Renal cortex interstitium (tissue), 11 donors: ENCODE data around the gene EGR4. TPM values are rescaled to one million over a fixed set of nuclear protein-coding genes. Genes with fewer than 3 reads are reported as not detected.

Source experiments
- DNase-seq, 11 donors: peaks; one replicate each; pipeline ENCODE4 v3.0.0-alpha.2; 2013; ENCODE audit warnings: low read depth in 9 of 11, low spot score in 4 of 11; ENCODE audit errors: extremely low read depth in 1 of 11
- polyA plus RNA-seq, 3 donors: library from polyadenylated mRNA; unstranded; fragments of 120-200 nt; gene quantifications; one replicate each; pipeline ENCODE4 v1.2.1, GENCODE V29; 2013; ENCODE audit not compliant: insufficient read length in 3 of 3

The EGR4 gene
- polyA plus RNA-seq, 3 donors: not detected

- no peak for DNase-seq
Observed at GRCh38 chr2:73291461-73292315, 1.7 kb downstream of the EGR4 start.

DNA sequence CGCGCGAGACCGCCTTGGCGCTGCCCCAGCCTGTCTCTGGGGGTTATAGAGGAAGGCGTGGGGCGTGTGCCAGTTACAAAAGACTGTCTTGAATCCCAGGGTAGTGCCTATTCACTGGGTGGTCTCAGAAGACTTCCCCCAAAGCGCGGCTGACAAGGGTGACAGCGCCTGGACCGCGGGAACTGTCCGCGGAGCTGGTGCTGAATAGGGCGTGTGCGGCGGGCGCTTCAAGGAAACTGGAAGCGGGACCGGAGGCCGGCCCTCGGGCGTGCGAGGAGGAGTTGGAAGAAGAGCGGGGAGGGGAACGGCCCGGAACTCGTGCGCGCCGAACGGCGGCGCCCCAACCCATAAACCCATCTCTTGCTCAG is 2.3 kb downstream of the EGR4 start:
- DNase-seq: peak in 10 of 11 donors; percentile 50 to 80 (median 73)

- no peak for DNase-seq
Observed at GRCh38 chr2:73290049-73290839, 3.1 kb downstream of the EGR4 start.

GRCh38 chr2:73289304-73289703 is 4.0 kb downstream of the EGR4 start:
- no peak for DNase-seq

DNA sequence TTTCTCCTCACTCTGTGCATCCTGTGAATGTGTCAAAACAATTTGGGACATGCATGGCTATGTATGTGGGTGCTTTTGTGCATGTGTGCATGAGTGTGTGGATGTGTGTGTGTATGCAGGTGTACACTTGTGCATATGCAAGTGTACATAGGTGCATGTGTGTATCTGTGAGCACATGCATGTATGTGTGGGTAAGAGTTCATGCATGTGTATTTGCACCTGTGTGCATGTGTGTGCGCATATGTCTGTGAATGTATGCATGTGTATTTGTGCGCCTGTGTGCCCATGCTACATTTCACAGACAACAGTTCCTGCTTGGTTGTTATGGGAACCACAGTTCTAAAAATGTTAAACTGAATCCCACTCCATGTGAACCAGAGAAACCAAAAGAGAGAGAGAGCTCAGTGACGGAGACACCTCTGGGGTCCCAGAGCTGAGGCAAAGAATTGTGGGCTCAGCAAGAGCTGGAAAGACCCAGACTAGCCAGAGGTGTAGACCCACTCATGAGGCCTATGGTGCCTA is 7.2 kb downstream of the EGR4 start:
- DNase-seq: no peak

GRCh38 chr2:73285159-73285739 is 8.1 kb downstream of the EGR4 start:
- no peak for DNase-seq

- DNase-seq: no peak
Observed at GRCh38 chr2:73284296-73285158, 8.8 kb downstream of the EGR4 start, which contains the start of gene FBXO41. Gene FBXO41 (minus strand): TSS chr2:73284478. CDS start chr2:73269630, 14,848 bp downstream.

DNA sequence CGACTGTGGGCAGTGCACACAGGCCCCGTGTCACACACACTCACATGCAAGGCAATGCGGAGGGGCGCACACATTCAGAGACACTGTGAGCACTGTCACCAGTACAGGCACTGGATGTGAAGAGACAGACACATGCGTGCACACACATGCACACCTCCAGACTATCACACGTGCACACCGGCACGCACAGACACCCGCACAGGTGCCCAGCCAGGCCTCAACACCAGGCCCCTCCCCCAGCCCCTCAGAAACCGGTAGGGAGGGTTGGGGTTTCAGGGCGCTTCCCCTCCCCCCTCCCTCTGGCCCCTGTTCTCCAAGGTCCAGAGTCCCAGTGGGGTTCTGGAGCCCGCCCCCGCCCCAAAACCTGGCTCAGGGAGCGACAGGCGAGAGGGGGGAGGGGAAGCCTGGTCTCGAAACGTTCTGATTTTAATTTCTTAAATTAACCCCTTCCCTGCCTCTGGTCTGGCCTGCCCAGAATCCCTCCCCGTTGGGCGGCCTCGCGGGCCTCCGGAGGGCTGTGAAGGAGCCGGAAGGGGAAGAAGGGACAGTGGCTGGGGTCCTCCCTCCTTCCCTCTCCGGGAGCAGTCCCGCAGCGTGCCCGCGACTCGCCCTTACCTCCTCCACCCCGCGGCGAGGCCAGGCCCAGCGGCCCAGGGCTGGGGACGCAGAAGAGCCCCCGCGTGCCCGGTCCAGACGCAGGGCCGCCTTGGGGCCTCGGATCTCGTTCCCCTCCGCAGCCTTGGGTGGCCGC is 9.6 kb downstream of the EGR4 start:
- DNase-seq: no peak

DNA sequence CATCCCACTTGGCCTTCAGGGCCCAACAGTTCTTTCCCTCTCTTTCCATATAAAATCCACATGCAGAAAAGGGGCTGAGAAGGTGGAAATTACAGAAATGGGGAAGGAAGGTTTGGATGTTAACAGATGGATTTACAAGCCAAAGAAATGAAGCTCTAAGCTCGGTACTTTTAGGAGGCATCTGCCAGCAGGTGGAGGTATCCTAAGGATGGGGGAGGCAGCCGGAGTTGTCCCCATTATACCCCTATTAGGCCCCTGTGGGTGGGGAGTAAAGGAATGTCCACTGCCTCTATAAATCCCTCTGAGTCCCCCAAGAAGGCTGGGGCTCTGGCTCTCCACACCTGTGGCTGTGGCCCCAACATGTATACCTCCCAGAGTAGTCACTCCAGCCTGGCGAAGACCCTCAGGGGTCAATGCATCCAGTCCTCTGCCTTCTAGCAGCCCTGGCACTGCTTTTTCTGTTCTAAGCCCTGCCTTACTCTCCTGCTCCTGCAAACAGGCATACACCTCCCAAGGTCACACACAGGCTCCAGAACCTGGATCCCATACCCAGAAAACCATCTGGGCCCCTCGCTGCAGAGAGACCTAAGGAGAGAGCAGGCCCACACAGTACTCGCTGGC is 10.3 kb downstream of the EGR4 start:
- no peak for DNase-seq

DNA sequence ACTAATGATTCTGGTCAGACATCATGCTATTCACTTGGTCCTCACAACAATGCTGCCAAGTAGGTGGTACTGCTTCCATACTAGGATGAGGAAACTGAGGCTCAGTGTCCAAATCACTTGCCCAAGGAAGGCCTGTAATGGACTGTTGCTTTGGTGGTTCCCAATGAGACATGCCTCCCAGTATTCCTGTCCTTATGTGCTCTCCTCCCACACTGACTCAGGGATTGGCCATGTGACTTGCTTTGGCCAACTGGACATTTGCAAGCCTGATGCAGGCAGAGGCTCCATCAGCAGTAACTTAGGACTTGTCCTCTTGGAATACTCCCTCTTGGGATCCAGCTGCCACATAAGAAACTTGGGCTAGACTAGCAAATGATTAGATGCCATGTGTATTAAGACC is 12.1 kb downstream of the EGR4 start:
- no peak for DNase-seq

DNA sequence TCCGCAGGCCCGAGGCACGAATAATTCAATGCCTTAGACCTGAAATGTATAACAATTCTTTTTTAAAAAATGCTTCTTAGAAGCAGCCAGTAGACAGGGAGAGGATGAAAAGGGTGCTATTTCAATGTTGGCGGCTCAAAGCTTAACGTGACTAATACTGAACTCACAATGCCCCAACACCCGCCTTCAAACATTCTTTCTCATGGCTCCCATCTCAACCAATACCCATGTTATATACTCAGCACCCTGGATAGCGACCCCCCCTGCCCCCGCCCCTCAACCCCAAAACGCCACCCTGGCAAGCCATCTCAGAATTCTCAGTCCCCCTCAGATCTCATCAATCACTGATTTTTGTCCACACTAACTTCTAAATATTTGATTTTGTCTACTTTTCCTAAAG is 13.5 kb downstream of the EGR4 start:
- DNase-seq: no peak

- no peak for DNase-seq
Observed at GRCh38 chr2:73272270-73272669, 21.1 kb downstream of the EGR4 start.

- no peak for DNase-seq
Observed at GRCh38 chr2:73269686-73270465, 23.5 kb downstream of the EGR4 start.

DNA sequence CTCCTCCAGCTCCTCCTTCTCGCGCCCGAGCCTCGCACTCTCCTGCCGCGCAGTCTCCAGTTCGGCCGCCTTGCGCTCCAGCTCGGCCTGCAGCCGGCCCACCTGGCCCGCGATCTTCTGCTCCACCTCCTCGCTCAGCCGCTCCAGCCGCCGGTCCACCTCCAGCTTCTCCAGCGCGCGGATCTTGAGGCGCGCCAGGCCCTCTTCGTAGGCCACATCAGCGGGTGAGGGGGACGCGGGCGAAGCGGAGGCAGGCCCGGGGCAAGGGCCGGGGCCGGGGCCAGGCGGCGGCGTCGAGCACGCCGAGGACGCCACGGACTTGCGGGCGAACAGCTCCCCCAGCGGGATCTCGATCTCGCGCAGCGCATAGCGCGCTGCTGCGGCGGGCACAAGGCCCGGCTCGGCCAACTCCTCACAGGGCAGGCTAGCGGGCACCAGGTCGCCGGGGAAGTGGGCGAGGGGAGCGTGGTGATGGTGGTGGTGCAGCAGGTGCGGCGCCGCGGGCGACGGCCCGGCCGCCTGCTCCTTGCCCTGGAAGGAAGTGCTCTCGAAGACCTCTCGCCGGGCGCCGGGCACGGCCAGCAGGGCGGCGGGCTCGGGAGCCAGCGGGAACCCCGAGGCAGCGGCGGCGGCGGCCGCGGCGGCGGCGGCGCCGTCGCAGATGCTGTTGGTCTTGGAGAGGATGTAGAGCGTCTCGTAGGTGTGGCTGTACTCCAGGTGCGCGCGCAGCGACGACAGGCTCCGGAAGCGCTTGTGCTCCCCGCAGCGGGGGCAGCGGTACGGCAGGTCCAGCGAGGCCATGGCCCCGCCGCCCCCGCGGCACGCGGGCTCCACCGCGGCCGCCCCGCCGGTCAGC is 24.3 kb downstream of the EGR4 start:
- no peak for DNase-seq

GRCh38 chr2:73268366-73268829 is 24.9 kb downstream of the EGR4 start:
- DNase-seq: no peak

DNA sequence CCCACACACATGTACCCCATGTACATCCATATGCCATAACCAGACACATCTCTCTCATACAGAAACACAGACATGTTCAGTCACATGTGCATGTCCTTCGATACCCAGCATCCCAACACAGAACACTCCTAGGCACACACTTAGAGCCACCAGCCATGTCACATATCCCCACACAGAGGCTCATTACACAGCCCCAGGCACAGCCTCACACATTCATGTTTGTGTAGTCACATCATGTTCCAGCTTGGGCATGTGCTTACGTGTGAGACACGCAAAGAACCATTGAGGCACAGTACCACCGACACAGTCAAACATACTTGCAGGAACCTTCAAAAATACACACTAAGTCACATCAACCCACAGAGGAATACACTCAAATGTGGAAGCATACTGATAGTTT is 26.3 kb downstream of the EGR4 start:
- DNase-seq: no peak
